Mucosa of rectum (tissue), 2 donors: ENCODE results near the gene NEB.
"Not testable (repeated sequence)": the region's sequence is repeated elsewhere in the genome, so short reads cannot be mapped to it uniquely, and the experiment has no call there.

Experiments used
- H3K27ac ChIP-seq, 2 donors: one replicate each; pipeline ENCODE4 v1.7.0; 2013; ENCODE audit warnings: inconsistent platforms in 2 of 2, low read depth in 2 of 2, low read length in 2 of 2
- H3K27me3 ChIP-seq, 2 donors: one replicate each; pipeline ENCODE4 v1.7.0; 2013; ENCODE audit warnings: low read length in 2 of 2; ENCODE audit not compliant: control insufficient read depth in 2 of 2, insufficient read depth in 2 of 2
- H3K36me3 ChIP-seq, 2 donors: one replicate each; pipeline ENCODE4 v1.7.0; 2013; ENCODE audit warnings: low read length in 2 of 2; ENCODE audit not compliant: control insufficient read depth in 2 of 2, insufficient read depth in 2 of 2
- H3K4me1 ChIP-seq, 2 donors: one replicate each; pipeline ENCODE4 v1.7.0; 2013; ENCODE audit warnings: low read length in 2 of 2, mild to moderate bottlenecking in 1 of 2; ENCODE audit not compliant: control insufficient read depth in 2 of 2, insufficient read depth in 2 of 2
- H3K4me3 ChIP-seq, 2 donors: one replicate each; pipeline ENCODE4 v1.7.0; 2013; ENCODE audit warnings: low read length in 2 of 2
- H3K9ac ChIP-seq, 2 donors: one replicate each; pipeline ENCODE4 v1.7.0; 2013; ENCODE audit warnings: low read length in 2 of 2, low read depth in 1 of 2, mild to moderate bottlenecking in 1 of 2
- H3K9me3 ChIP-seq, 2 donors: one replicate each; pipeline ENCODE4 v1.7.0; 2013; ENCODE audit warnings: low read length in 2 of 2; ENCODE audit not compliant: control insufficient read depth in 2 of 2
- donor health status: healthy.
- donor health status: Normal muscosa, but diverticular disease.

The NEB gene

GRCh38 chr2:151616760-151617339, 117.4 kb downstream of the NEB start:
- Histone ChIP-seq H3K36me3 (no peaks in the 10 kb centered on the region), H3K9me3 (no peaks in the 10 kb centered on the region), H3K9ac (no peak overlapping the region), H3K4me1 (no peaks in the 10 kb centered on the region), H3K27ac (no peak overlapping the region), H3K27me3 (no peaks in the 10 kb centered on the region), H3K4me3 (no peak overlapping the region)

DNA sequence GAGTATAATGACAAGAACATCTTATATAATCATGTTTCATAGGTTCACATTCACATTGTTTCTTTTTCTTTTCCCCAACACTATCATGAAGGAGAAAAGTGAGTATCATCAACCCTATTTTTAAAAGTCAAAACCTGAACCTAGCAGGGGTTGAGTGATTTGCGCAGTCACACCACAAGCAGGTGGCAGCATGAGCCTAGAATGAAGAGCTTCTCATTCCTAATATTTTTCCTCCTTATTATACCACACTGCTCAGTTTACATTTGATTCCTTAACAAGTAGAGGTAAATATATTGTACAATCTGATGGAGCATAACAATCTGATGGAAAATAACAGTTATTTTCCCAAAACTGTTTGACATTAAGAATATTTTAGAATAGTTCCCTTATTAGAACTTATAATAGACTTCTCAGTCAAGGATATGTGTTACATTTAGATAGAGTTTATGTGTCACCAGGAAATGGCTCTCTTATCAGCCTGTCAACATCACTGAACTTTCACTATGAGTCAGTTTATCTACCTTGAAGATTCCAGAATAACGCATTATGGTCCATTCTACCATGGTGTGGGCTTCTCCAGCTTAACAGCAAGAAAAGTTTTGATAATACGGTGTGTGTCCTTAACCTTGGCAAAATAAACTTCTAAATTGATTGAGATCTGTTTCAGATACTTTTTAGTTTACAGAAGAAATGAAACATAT, 119.5 kb downstream of the NEB start:
- H3K27me3 ChIP-seq = no peaks in the 10 kb centered on the region
- H3K27ac ChIP-seq = no peak overlapping the region
- no peaks in the 10 kb centered on the region for H3K36me3 ChIP-seq
- no peak overlapping the region for H3K9ac ChIP-seq
- no peak overlapping the region for H3K4me3 ChIP-seq
- H3K4me1 ChIP-seq = no peaks in the 10 kb centered on the region
- H3K9me3 ChIP-seq = no peaks in the 10 kb centered on the region

DNA sequence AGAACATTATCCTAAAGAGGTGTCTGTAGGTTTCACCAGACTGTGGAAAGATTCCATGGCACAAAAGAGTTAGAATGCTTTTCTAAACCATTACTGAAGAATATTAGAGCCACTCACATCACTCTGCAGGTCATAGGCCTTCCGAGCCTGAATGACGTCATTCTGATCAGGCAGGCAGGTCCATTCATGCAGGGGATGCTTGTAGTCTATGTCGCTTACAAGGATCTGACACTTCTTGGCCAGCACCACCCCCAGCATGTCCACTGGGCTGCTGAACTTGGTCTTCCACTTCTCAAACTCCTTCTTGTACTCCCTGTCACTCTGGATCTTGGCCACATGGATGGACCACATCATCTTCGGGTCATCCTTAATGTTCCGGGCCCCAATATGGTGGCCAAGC, 120.1 kb downstream of the NEB start:
- Histone ChIP-seq H3K4me3 (no peak overlapping the region), H3K9ac (no peak overlapping the region), H3K4me1 (no peaks in the 10 kb centered on the region), H3K36me3 (no peaks in the 10 kb centered on the region), H3K27me3 (no peaks in the 10 kb centered on the region), H3K27ac (no peak overlapping the region), H3K9me3 (no peaks in the 10 kb centered on the region)

DNA sequence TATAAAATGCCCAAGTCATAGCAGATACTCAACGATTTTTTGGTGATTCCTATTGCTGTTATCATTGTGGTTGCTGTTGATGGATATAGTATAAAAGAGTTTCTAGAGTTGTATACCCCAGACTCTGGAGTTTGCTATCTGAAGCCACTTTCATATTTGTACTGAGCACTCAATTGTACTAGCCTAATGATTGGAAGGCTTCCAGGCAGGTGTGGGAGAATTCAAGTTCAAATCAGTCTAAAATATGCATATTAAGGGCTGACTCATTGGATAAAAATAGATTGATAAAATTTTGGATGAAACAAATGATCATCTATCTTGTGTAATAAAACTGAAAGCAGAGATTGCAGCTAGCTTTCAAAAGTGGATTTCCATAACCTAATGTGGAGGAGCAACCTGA, 122.9 kb downstream of the NEB start:
- no peaks in the 10 kb centered on the region for H3K4me1 ChIP-seq
- no peaks in the 10 kb centered on the region for H3K9me3 ChIP-seq
- H3K27me3 ChIP-seq = no peaks in the 10 kb centered on the region
- no peak overlapping the region for H3K4me3 ChIP-seq
- H3K27ac ChIP-seq = no peak overlapping the region
- H3K36me3 ChIP-seq = no peaks in the 10 kb centered on the region
- no peak overlapping the region for H3K9ac ChIP-seq

GRCh38 chr2:151610310-151610709, 124.0 kb downstream of the NEB start:
- no peaks in the 10 kb centered on the region for H3K4me1 ChIP-seq
- H3K36me3 ChIP-seq = no peaks in the 10 kb centered on the region
- H3K9me3 ChIP-seq = no peaks in the 10 kb centered on the region
- H3K4me3 ChIP-seq = no peak overlapping the region
- no peaks in the 10 kb centered on the region for H3K27me3 ChIP-seq
- no peak overlapping the region for H3K27ac ChIP-seq
- H3K9ac ChIP-seq = no peak overlapping the region

DNA sequence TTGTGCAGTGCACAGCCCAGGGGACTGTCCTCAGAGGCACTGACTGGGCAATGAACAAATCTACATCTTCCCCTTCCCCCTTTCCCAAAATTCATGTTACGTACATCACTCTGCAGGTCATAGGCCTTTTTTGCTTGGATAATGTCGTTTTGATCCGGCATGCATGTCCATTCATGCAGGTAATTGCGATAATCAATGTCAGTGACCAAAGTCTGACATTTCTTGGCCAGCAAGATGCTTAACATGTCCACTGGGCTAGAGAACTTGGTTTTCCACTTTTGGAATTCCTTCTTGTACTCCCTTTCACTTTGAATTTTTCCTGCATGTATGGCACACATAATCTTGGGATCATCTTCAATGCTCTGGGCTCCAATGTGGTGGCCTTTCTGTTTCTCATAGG, 124.6 kb downstream of the NEB start:
- Histone ChIP-seq H3K9me3 (no peaks in the 10 kb centered on the region), H3K27ac (no peak overlapping the region), H3K9ac (no peak overlapping the region), H3K4me1 (no peaks in the 10 kb centered on the region), H3K36me3 (no peaks in the 10 kb centered on the region), H3K4me3 (no peak overlapping the region), H3K27me3 (no peaks in the 10 kb centered on the region)

- H3K9ac ChIP-seq, H3K4me3 ChIP-seq, H3K27me3 ChIP-seq, H3K4me1 ChIP-seq, H3K36me3 ChIP-seq, H3K27ac ChIP-seq, H3K9me3 ChIP-seq: not testable (repeated sequence)
Observed at GRCh38 chr2:151607459-151608424, 126.5 kb downstream of the NEB start.

DNA sequence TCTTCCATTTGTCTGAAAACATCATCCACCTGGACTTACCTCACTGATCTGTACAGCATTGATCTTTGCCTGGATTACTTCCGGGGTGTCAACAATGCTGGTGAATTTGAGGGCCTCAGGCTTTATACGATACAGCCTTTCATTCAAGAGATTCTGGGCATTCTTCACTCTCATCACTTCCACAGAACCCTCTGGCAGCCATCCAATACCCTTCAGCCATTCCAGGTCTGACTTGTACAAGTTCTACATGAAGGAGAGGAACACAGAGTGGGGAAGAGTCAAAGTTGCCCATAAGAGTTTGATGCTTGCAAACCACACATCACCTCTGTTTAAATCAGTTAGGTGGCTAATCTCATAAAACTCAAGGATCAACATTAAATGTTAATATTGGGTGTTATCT, 130.7 kb downstream of the NEB start:
- H3K36me3 ChIP-seq, H3K9ac ChIP-seq, H3K4me3 ChIP-seq, H3K27ac ChIP-seq, H3K9me3 ChIP-seq, H3K27me3 ChIP-seq, H3K4me1 ChIP-seq: not testable (repeated sequence)

- not testable (repeated sequence) for H3K4me3 ChIP-seq, H3K27ac ChIP-seq
Observed at GRCh38 chr2:151602402-151602801, 131.9 kb downstream of the NEB start.

GRCh38 chr2:151601803-151602202, 132.5 kb downstream of the NEB start:
- not testable (repeated sequence) for H3K27ac ChIP-seq, H3K4me1 ChIP-seq, H3K36me3 ChIP-seq, H3K9ac ChIP-seq, H3K9me3 ChIP-seq, H3K27me3 ChIP-seq, H3K4me3 ChIP-seq

More at GRCh38 chr2:151602402-151602801, 131.9 kb downstream of the NEB start:
- not testable (repeated sequence) for H3K4me1 ChIP-seq, H3K9me3 ChIP-seq, H3K36me3 ChIP-seq, H3K9ac ChIP-seq, H3K27me3 ChIP-seq
